MM.1S (cell line): ENCODE results near the gene BANK1.

Experiments used
- DNase-seq: peaks from one replicate; pipeline ENCODE4 v3.0.0-alpha.2; 2015
- H2AFZ ChIP-seq: fragments of 300-600 bp; sonication (generic); 2 replicates; pipeline ENCODE4 v1.6.0; 2016; ENCODE audit warnings: antibody characterized with exemption, low read length
- H3F3A ChIP-seq: fragments of 300-600 bp; sonication (generic); 2 replicates; pipeline ENCODE4 v1.6.1; 2016; ENCODE audit warnings: mild to moderate bottlenecking, antibody characterized with exemption, low read length, moderate library complexity, mixed read lengths; ENCODE audit not compliant: insufficient read depth
- H3K27ac ChIP-seq: fragments of 300-600 bp; sonication (generic); 2 replicates; pipeline ENCODE4 v1.5.1; 2016; ENCODE audit warnings: mild to moderate bottlenecking, low read length
- H3K27me3 ChIP-seq: fragments of 300-600 bp; sonication (generic); replicated peaks from 2 replicates; pipeline ENCODE4 v1.6.0; 2016; ENCODE audit warnings: low read length; ENCODE audit not compliant: insufficient read depth
- H3K36me3 ChIP-seq: fragments of 300-600 bp; sonication (generic); replicated peaks from 2 replicates; pipeline ENCODE4 v1.6.1; 2016; ENCODE audit warnings: mild to moderate bottlenecking, low read length, mixed read lengths; ENCODE audit not compliant: insufficient read depth
- H3K4me1 ChIP-seq: fragments of 300-600 bp; sonication (generic); 2 replicates; pipeline ENCODE4 v1.6.1; 2016; ENCODE audit warnings: low read length, mixed read lengths
- H3K4me2 ChIP-seq: fragments of 300-600 bp; sonication (generic); 2 replicates; pipeline ENCODE4 v1.6.0; 2016; ENCODE audit warnings: low read depth, low read length
- H3K4me3 ChIP-seq: fragments of 300-600 bp; sonication (generic); 2 replicates; pipeline ENCODE4 v1.5.1; 2016; ENCODE audit warnings: low read length, mixed read lengths
- H3K79me2 ChIP-seq: fragments of 300-600 bp; sonication (generic); 2 replicates; pipeline ENCODE4 v1.6.1; 2016; ENCODE audit warnings: mixed run types, low read length, mixed read lengths
- H3K9ac ChIP-seq: fragments of 300-600 bp; sonication (generic); 2 replicates; pipeline ENCODE4 v1.6.1; 2016; ENCODE audit warnings: low read length, mixed read lengths
- H3K9me2 ChIP-seq: fragments of 300-600 bp; sonication (generic); replicated peaks from 2 replicates; pipeline ENCODE4 v1.6.1; 2016; ENCODE audit warnings: mild to moderate bottlenecking, low read length, mixed read lengths; ENCODE audit not compliant: insufficient read depth
- H3K9me3 ChIP-seq: fragments of 300-600 bp; sonication (generic); replicated peaks from 2 replicates; pipeline ENCODE4 v1.6.1; 2016; ENCODE audit warnings: mild to moderate bottlenecking, low read length, mixed read lengths; ENCODE audit not compliant: insufficient read depth
- H4K20me1 ChIP-seq: fragments of 300-600 bp; sonication (generic); 2 replicates; pipeline ENCODE4 v1.6.1; 2016; ENCODE audit warnings: mild to moderate bottlenecking, low read length, moderate library complexity, mixed read lengths; ENCODE audit not compliant: insufficient read depth
- CTCF ChIP-seq: fragments of 300-600 bp; sonication (generic); IDR thresholded peaks from 2 replicates; pipeline ENCODE4 v1.5.1; 2016; ENCODE audit warnings: antibody characterized with exemption, low read length, mixed read lengths
- EZH2 ChIP-seq: fragments of 300-600 bp; sonication (generic); optimal IDR thresholded peaks from 2 replicates; pipeline ENCODE3; 2017; ENCODE audit warnings: low read depth, mild to moderate bottlenecking, antibody characterized with exemption, low read length, mixed read lengths
- EZH2phosphoT487 ChIP-seq: fragments of 300-600 bp; sonication (generic); IDR thresholded peaks from 2 replicates; pipeline ENCODE4 v1.6.1; 2018; ENCODE audit warnings: antibody characterized with exemption, low read length

The BANK1 gene

GRCh38 chr4:101762025-101762424 is 28.5 kb upstream of the BANK1 start:
- H3K4me3 ChIP-seq = no peak overlapping the region
- H2AFZ ChIP-seq = no peak overlapping the region
- no peak overlapping the region for H3K27ac ChIP-seq
- no peaks in the 10 kb centered on the region for H3K9me2 ChIP-seq
- no peaks in the 10 kb centered on the region for H3K27me3 ChIP-seq
- no peak overlapping the region for H3K4me2 ChIP-seq
- H3K79me2 ChIP-seq = no peaks in the 10 kb centered on the region
- H3K4me1 ChIP-seq = no peaks in the 10 kb centered on the region
- TF ChIP-seq EZH2 = no peak
- TF ChIP-seq CTCF = no peak
- TF ChIP-seq EZH2phosphoT487 = no peak
- DNase-seq = no peak
- H3F3A ChIP-seq = no peaks in the 10 kb centered on the region
- H3K9ac ChIP-seq = no peak overlapping the region
- no peaks in the 10 kb centered on the region for H3K36me3 ChIP-seq
- no peaks in the 10 kb centered on the region for H3K9me3 ChIP-seq
- H4K20me1 ChIP-seq = no peaks in the 10 kb centered on the region

- Histone ChIP-seq H4K20me1 (no peaks in the 10 kb centered on the region), H3K4me3 (no peak overlapping the region), H3K36me3 (no peaks in the 10 kb centered on the region), H3K9me3 (no peaks in the 10 kb centered on the region), H3K9ac (no peak overlapping the region), H3K4me1 (no peaks in the 10 kb centered on the region), H3K4me2 (no peak overlapping the region), H3K27ac (no peak overlapping the region), H3K9me2 (no peaks in the 10 kb centered on the region), H3F3A (no peaks in the 10 kb centered on the region), H3K79me2 (no peaks in the 10 kb centered on the region), H2AFZ (no peak overlapping the region), H3K27me3 (no peaks in the 10 kb centered on the region)
- TF ChIP-seq CTCF (no peak), EZH2phosphoT487 (no peak), EZH2 (no peak)
- no peak for DNase-seq
Measured at GRCh38 chr4:101762534-101762933, 28.0 kb upstream of the BANK1 start.

- DNase-seq = no peak
- Histone ChIP-seq H4K20me1 (no peaks in the 10 kb centered on the region), H3K9me3 (no peaks in the 10 kb centered on the region), H3K4me1 (no peaks in the 10 kb centered on the region), H3K4me2 (no peak overlapping the region), H3K79me2 (no peaks in the 10 kb centered on the region), H3K27me3 (no peaks in the 10 kb centered on the region), H3K27ac (no peak overlapping the region), H3F3A (no peaks in the 10 kb centered on the region), H3K9me2 (no peaks in the 10 kb centered on the region), H2AFZ (no peak overlapping the region), H3K4me3 (no peak overlapping the region), H3K9ac (no peak overlapping the region), H3K36me3 (no peaks in the 10 kb centered on the region)
- TF ChIP-seq EZH2phosphoT487 = no peak
- TF ChIP-seq EZH2 = no peak
- TF ChIP-seq CTCF = no peak
Measured at GRCh38 chr4:101763576-101763975, 27.0 kb upstream of the BANK1 start.

GRCh38 chr4:101774807-101775206 is 15.7 kb upstream of the BANK1 start:
- Histone ChIP-seq H3K4me3 (no peak overlapping the region), H3K9ac (no peak overlapping the region), H3K36me3 (no peaks in the 10 kb centered on the region), H3F3A (no peaks in the 10 kb centered on the region), H3K9me3 (no peaks in the 10 kb centered on the region), H3K79me2 (no peaks in the 10 kb centered on the region), H3K27me3 (no peaks in the 10 kb centered on the region), H4K20me1 (no peaks in the 10 kb centered on the region), H3K27ac (no peak overlapping the region), H3K4me1 (no peaks in the 10 kb centered on the region), H3K4me2 (no peak overlapping the region), H2AFZ (no peak overlapping the region), H3K9me2 (no peaks in the 10 kb centered on the region)
- TF ChIP-seq CTCF (no peak), EZH2 (no peak), EZH2phosphoT487 (no peak)
- DNase-seq = no peak
